Colonic mucosa (tissue), 4 donors: Measurements from ENCODE around the gene CDH8. TPM values are rescaled to one million over a fixed set of nuclear protein-coding genes. Genes with fewer than 3 reads are reported as not detected.

Source experiments
- DNase-seq: peaks from one replicate; pipeline ENCODE4 v3.0.0-alpha.2; 2020
- H3K27ac ChIP-seq: fragments of 200-600 bp; one replicate; pipeline ENCODE4 v1.8.0; 2021
- H3K27me3 ChIP-seq: fragments of 200-600 bp; one replicate; pipeline ENCODE4 v1.8.0; 2021
- H3K36me3 ChIP-seq: fragments of 200-600 bp; one replicate; pipeline ENCODE4 v1.8.0; 2021
- H3K4me1 ChIP-seq: fragments of 200-600 bp; one replicate; pipeline ENCODE4 v1.8.0; 2021; ENCODE audit warnings: mild to moderate bottlenecking
- H3K4me3 ChIP-seq: fragments of 200-600 bp; one replicate; pipeline ENCODE4 v1.8.0; 2021
- H3K9ac ChIP-seq, 2 donors: one replicate each; pipeline ENCODE4 v1.7.0; 2013; ENCODE audit warnings: control low read depth in 2 of 2, low read depth in 2 of 2, low read length in 2 of 2
- H3K9me3 ChIP-seq: fragments of 200-600 bp; one replicate; pipeline ENCODE4 v1.8.0; 2021
- CTCF ChIP-seq: fragments of 200-600 bp; IDR thresholded peaks from one replicate; pipeline ENCODE4 v1.8.0; 2022; ENCODE audit warnings: antibody characterized with exemption, mild to moderate bottlenecking
- intact Hi-C: fragments of 100-400 bp; cut with DNase I; formaldehyde crosslinking; loops from one replicate; pipeline ENCODE4 v1.14.1; 2022
- total RNA-seq, 2 donors: library from RNA; stranded (reverse); fragmentation: NEBNext Ultra II Directional in 1 of 2; extraction: Animal tissue kit (Norgen Biotek cat#: 25700) in 1 of 2; gene quantifications; one replicate each; pipeline ENCODE4 v1.2.1, GENCODE V29; 2021
- donor health status: healthy.
- donor health status: DM: no; HTN: no; CAD: no.
- donor health status: DM: no; HTN: no; CAD: no.

Gene CDH8
- total RNA-seq, 2 donors from 2014 or later, result 0.13 to 0.69 TPM

GRCh38 chr16:62038225-62038624 lies 2.0 kb upstream of the CDH8 start:
- no peak for DNase-seq
- H3K27ac ChIP-seq, result no peak overlapping the region
- no peak overlapping the region for H3K4me3 ChIP-seq
- TF ChIP-seq CTCF, result no peak
- H3K4me1 ChIP-seq, result no peaks in the 10 kb centered on the region
- intact Hi-C loops, result no loop called here
- H3K36me3 ChIP-seq, result no peaks in the 10 kb centered on the region
- no peak overlapping the region for H3K9ac ChIP-seq
- H3K9me3 ChIP-seq, result no peaks in the 10 kb centered on the region
- peaks cover 5% of the 10 kb centered on the region for H3K27me3 ChIP-seq

- Histone ChIP-seq H3K9ac (no peak overlapping the region), H3K36me3 (no peaks in the 10 kb centered on the region), H3K9me3 (no peaks in the 10 kb centered on the region), H3K27ac (no peak overlapping the region), H3K27me3 (peaks cover 5% of the 10 kb centered on the region), H3K4me3 (no peak overlapping the region), H3K4me1 (no peaks in the 10 kb centered on the region)
- no peak for TF ChIP-seq CTCF
- intact Hi-C loops, result no loop called here
- DNase-seq, result no peak
Observed at GRCh38 chr16:62036802-62037135, 531 bp upstream of the CDH8 start.

GRCh38 chr16:62035115-62036092 lies 834 bp downstream of the CDH8 start:
- H3K27me3 ChIP-seq, result peaks cover 5% of the 10 kb centered on the region
- no peak overlapping the region for H3K4me3 ChIP-seq

DNA sequence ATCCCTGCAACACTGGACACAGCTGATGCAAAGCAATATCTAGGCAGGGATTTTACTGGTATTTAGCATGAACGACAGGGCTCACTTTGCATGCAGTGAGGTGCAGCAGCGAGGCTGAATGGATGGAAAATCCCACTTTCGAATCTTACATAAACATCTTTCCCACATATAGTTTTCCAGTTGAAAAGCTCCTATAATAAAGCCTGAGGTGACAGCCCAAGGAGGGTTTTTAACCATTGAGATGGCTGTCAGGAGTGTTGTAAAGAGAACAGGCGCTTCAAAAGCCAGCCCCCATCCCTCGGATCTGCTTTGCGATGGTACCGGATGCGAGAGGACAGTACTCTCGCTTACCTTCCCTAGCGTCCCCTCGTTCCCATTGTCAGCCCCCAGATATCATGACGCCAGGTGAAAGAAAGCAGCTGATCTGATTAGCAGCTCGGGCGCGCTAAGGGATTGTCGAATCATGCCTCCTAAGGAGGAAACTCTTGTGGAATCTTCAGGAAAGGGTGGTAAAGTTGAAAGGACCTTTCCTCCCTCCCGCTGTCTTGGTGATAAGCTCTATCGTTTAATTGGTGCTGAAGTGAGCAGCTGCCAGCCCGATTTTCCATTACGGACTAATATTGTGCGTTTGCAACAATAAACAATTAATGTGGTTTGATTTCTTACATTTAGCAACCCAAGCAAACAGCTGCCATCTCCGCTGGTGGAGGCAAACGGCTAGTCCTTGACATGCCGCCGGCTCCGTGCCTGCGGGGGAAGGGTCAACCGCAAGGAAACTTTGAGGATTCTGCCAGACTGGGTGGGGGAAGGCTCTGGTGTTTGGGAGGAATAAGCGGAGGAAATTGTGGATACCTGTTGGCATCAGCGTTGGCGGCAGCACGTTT lies 1.8 kb downstream of the CDH8 start:
- DNase-seq, result no peak
- intact Hi-C loops, result no loop called here
- TF ChIP-seq CTCF, result no peak
- no peak overlapping the region for H3K9ac ChIP-seq
- no peak overlapping the region for H3K4me3 ChIP-seq
- no peaks in the 10 kb centered on the region for H3K36me3 ChIP-seq
- no peak overlapping the region for H3K27ac ChIP-seq
- H3K4me1 ChIP-seq, result no peaks in the 10 kb centered on the region
- peaks cover 5% of the 10 kb centered on the region for H3K27me3 ChIP-seq
- no peaks in the 10 kb centered on the region for H3K9me3 ChIP-seq

More at GRCh38 chr16:62035115-62036092, 834 bp downstream of the CDH8 start:
- Histone ChIP-seq H3K9ac (no peak overlapping the region), H3K36me3 (no peaks in the 10 kb centered on the region), H3K9me3 (no peaks in the 10 kb centered on the region), H3K27ac (no peak overlapping the region), H3K4me1 (no peaks in the 10 kb centered on the region)
- no peak for DNase-seq
- TF ChIP-seq CTCF, result no peak
- intact Hi-C loops, result no loop called here

DNA sequence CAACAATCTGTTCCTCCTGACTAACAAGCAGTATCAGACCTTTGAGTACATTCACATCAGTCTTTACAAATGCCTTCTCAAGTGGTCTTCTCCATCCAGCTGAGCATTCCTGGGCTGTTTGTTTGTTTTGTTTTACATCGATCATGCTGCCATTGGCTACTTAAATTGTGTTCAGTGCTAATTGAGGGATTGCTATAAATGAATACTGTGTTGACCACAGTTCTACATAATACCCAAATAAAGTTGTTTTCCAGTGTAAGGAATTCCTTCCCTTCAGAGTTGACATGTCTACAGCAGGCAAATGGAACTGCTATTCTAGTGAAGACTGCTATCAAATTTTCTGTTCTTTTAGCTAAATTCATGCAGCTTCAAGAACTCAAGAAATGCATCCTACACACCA lies 3.2 kb downstream of the CDH8 start:
- no peak for DNase-seq
- intact Hi-C loops, result no loop called here
- Histone ChIP-seq H3K27me3 (peaks cover 5% of the 10 kb centered on the region), H3K27ac (no peak overlapping the region), H3K36me3 (no peaks in the 10 kb centered on the region), H3K4me1 (no peaks in the 10 kb centered on the region), H3K4me3 (no peak overlapping the region), H3K9me3 (no peaks in the 10 kb centered on the region), H3K9ac (no peak overlapping the region)
- no peak for TF ChIP-seq CTCF
